ENCODE measurements around the gene COX4I2. TPM values are rescaled to one million over a fixed set of nuclear protein-coding genes. Genes with fewer than 3 reads are reported as not detected.

Gene COX4I2
- total and polyA plus RNA-seq, 5 donors from 2014 or later = not detected

DNA sequence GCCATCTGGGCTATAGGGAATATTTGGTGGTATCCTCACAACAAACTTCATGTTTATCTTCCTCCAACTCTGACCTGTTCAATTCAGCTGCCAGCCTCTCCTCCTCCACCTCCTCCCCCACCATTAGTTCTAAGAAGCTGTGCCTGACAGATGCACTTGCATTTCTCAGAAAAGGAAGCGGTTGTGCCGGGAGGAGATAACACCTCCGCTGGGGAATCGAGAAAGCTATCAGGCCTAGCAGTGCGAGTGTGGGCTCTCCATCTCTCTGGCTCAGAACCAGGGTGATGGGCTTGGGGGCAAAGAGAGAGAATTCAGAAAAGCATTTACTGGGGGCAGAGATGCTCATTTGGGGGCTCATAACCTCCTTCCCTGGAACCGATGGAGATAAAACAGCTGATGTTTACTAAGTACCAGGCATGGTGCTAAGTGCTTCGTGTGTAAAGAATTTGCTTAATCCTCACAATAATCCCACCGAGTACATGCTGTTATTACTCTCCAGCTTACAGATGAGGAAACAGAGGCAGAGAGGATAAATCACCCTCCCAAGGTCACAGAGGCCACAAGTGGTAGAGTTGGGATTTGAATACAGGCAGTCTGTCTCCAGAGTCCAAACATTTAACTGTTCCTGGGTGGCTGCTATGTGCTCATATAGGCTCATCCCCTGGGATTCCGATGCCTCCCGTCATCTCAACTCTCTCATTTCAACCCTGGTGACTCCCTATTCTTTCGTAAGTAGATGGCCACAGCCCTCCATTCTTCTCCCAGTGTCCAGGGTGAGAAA, 38.3 kb downstream of the COX4I2 start:
- no peaks in the 10 kb centered on the region for H3K27me3 Mint-ChIP-seq
- H3K4me3 Mint-ChIP-seq = peak overlapping the region; percentile 90 to 100 (median 94)
- H3K36me3 Mint-ChIP-seq = peaks cover 29% of the 10 kb centered on the region
- ATAC-seq (ENCODE audit: low read depth in 2 of 2) = peak; percentile 73 to 78
- H3K4me1 ChIP-seq (ENCODE audit: control insufficient read depth, insufficient read depth, low read length, poor library complexity, severe bottlenecking) = peaks cover 79% of the 10 kb centered on the region
- H3K27me3 ChIP-seq (ENCODE audit: control insufficient read depth, insufficient read depth, low read length) = no peaks in the 10 kb centered on the region
- peak overlapping the region; percentile 89 for H3K27ac ChIP-seq (ENCODE audit: insufficient read depth, low read length, poor library complexity, severe bottlenecking)
- DNase-seq = peak in 2 of 3 donors; percentile 45 to 95
- H3K4me3 ChIP-seq (ENCODE audit: low read depth, low read length) = peak overlapping the region; percentile 72
- peaks cover 30 to 95% (median 79%) of the 10 kb centered on the region in 4 donors for H3K4me1 Mint-ChIP-seq
- peaks cover 10% of the 10 kb centered on the region for H3K36me3 ChIP-seq (ENCODE audit: control insufficient read depth, insufficient read depth, low read length)
- no peaks in the 10 kb centered on the region for H3K9me3 ChIP-seq (ENCODE audit: control insufficient read depth in 2 of 2, low read length in 2 of 2)
- peak overlapping the region; percentile 94 to 100 (median 96) for H3K27ac Mint-ChIP-seq
- H3K9me3 Mint-ChIP-seq = no peaks in the 10 kb centered on the region

DNA sequence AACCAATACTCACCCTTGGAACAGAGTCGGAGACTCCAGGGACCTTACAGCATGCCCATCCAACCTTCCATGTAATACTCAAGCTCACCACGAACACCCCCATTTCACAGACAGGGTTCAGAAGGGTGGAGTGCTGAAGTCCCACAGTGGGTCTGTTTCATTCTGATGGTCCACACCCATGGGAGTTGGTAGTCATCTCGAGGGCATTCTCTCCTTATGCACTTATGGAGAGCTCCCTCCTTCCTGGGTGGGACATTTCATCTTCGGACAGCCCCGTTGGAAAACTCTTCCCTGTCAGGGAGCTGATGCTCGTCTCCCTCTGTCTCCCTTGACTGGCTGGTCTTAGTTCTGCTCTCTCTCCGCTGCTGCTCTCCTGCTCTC, 38.9 kb downstream of the COX4I2 start:
- H3K36me3 ChIP-seq (ENCODE audit: control insufficient read depth, insufficient read depth, low read length) = peaks cover 16% of the 10 kb centered on the region
- Mint-ChIP-seq H3K27me3 (no peaks in the 10 kb centered on the region), H3K4me1 (peaks cover 26 to 96% (median 81%) of the 10 kb centered on the region in 4 donors), H3K36me3 (peaks cover 32% of the 10 kb centered on the region), H3K4me3 (peak overlapping the region; percentile 90 to 100 (median 94)), H3K27ac (peak overlapping the region; percentile 94 to 100 (median 96)), H3K9me3 (no peaks in the 10 kb centered on the region)
- no peaks in the 10 kb centered on the region for H3K27me3 ChIP-seq (ENCODE audit: control insufficient read depth, insufficient read depth, low read length)
- H3K9me3 ChIP-seq (ENCODE audit: control insufficient read depth in 2 of 2, low read length in 2 of 2) = no peaks in the 10 kb centered on the region
- peak overlapping the region; percentile 72 for H3K4me3 ChIP-seq (ENCODE audit: low read depth, low read length)
- ATAC-seq (ENCODE audit: low read depth in 2 of 2) = no peak
- DNase-seq = no peak
- H3K27ac ChIP-seq (ENCODE audit: insufficient read depth, low read length, poor library complexity, severe bottlenecking) = peak overlapping the region; percentile 89
- H3K4me1 ChIP-seq (ENCODE audit: control insufficient read depth, insufficient read depth, low read length, poor library complexity, severe bottlenecking) = peaks cover 81% of the 10 kb centered on the region

DNA sequence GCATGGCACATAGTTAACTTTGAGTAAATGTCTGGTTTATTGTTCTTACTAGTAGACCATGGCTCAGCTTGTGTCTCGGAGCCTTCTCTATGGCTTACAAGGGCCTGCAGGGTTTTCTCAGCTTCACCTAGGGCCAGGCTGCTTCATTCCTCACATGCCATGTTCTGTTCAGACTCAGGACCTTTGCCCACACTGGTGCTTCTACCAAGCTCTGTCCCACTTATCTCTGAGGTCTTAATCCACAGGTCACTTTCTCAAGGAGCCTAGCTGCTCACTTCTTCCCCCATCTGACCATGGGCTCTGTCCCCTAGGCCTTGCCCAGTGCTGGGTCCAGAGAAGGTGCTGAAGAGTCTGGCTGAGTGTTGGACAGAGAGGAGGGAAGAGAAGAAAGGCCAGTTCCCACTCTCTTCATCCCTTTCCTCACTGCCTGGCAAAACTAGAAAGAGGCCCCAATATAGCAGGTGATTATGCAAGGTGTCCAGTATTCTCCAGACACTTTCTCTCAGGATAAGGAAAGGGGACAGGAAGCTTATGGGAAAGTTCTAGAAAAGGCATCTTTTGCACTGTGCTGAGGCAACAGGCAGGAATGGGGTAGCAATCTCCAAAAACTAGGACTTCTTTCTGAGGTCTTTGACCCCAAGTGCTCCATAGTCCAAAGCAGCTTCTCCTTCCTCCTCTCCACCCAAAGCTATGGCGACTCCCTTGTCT, 40.0 kb downstream of the COX4I2 start:
- Mint-ChIP-seq H3K27me3 (no peaks in the 10 kb centered on the region), H3K36me3 (peaks cover 32% of the 10 kb centered on the region), H3K27ac (peak overlapping the region; percentile 92 to 100 (median 94)), H3K4me3 (peak overlapping the region; percentile 39 to 100 (median 86)), H3K4me1 (peaks cover 22 to 98% (median 82%) of the 10 kb centered on the region in 4 donors), H3K9me3 (no peaks in the 10 kb centered on the region)
- no peak for ATAC-seq (ENCODE audit: low read depth in 2 of 2)
- H3K4me1 ChIP-seq (ENCODE audit: control insufficient read depth, insufficient read depth, low read length, poor library complexity, severe bottlenecking) = peaks cover 81% of the 10 kb centered on the region
- peak overlapping the region; percentile 89 for H3K27ac ChIP-seq (ENCODE audit: insufficient read depth, low read length, poor library complexity, severe bottlenecking)
- H3K27me3 ChIP-seq (ENCODE audit: control insufficient read depth, insufficient read depth, low read length) = no peaks in the 10 kb centered on the region
- H3K4me3 ChIP-seq (ENCODE audit: low read depth, low read length) = peak overlapping the region; percentile 34
- no peak for DNase-seq
- H3K9me3 ChIP-seq (ENCODE audit: control insufficient read depth in 2 of 2, low read length in 2 of 2) = no peaks in the 10 kb centered on the region
- peaks cover 21% of the 10 kb centered on the region for H3K36me3 ChIP-seq (ENCODE audit: control insufficient read depth, insufficient read depth, low read length)

DNA sequence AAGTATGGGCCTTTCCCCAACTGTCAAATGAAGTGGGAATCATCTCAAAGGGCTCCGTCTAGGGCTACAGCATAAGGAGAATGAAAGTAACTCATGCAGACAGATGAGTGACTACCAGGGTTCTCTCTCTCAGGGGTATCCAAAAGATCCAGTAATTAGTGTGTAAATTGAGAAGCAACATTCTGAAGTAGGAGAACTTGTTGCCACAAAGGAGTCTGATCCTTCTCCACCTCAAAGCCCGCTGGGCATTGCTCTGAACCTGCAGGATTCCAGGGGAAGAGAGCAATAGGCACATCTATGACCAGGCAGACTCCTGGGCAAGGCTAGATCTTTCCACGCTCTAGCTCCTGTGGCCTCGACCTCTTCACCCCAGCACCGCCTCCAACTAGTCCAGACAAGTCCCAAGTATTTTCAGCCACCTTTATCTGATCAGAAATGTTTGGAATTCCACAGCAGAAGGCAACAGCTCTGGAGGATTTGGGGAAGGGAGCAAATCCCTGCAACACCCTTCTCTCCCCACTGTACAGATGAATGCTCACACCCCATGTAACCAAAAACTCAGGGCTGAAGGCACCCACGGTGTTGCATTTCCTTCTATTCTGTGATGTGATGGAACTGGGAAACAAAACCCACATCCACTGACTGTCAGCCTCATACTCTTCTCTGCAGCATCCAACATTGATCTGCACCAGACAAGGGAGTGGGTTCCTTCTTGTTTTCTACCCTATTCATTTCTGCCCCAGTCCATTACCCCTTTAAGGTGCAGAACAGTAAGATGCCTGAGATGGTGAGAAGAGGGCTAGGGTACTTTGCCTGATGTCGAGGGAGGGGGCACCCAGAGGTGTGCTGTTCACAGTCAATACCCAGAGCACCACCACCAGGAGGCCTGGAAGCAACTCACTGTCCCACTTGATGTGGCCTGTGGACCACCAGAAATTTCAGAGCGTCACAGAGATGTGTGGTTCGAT, 41.0 kb downstream of the COX4I2 start:
- peak overlapping the region; percentile 89 for H3K27ac ChIP-seq (ENCODE audit: insufficient read depth, low read length, poor library complexity, severe bottlenecking)
- H3K27ac Mint-ChIP-seq = peak overlapping the region; percentile 92 to 100 (median 94)

DNA sequence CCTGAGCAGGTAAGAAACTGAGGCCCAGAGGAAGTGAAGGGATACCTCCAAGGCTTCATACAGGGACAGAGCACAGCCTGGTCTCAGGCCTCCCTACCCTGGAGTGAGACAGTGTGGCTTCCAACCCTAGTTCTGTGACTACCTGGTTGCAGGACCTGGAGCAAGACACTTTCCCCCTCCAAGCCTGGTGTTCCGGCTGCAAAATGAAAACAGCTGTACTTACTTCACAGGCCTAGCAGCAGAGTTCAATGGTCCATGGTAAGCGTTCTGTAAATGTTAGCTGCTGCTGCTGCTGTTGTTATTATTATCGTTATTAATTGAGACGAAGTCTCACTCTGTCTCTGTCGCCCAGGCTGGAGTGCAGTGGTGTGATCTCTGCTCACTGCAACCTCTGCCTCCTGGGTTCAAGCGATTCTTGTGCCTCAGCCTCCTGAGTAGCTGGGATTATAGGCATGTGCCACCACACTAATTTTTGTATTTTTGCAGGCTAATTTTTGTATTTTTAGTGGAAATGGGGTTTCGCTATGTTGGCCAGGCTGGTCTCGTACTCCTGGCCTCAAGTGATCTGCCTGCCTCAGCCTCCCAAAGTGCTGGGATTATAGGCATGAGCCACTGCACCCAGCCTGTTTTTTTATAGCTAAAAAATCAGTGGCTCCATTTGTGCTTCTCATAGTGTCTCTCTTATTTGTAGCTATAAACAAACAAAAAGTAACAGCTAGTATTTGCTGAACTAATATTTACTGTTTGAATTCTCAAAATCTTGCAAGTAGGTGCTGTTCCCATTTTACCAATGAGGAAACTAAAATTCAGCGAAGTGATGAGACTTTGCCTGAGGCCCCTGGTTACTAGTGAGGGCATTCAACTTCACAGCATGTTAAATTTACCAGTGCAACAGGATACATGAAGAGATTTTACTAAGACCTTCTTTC, 41.9 kb downstream of the COX4I2 start:
- Mint-ChIP-seq H3K4me1 (peaks cover 14 to 99% (median 83%) of the 10 kb centered on the region in 4 donors), H3K27me3 (no peaks in the 10 kb centered on the region), H3K4me3 (peak overlapping the region in 3 of 4 donors; percentile 2 to 100 (median 49)), H3K36me3 (peaks cover 44% of the 10 kb centered on the region), H3K9me3 (no peaks in the 10 kb centered on the region), H3K27ac (peak overlapping the region; percentile 92 to 100 (median 94))
- Histone ChIP-seq H3K27ac (ENCODE audit: insufficient read depth, low read length, poor library complexity, severe bottlenecking) (peak overlapping the region; percentile 89), H3K4me3 (ENCODE audit: low read depth, low read length) (no peak overlapping the region), H3K36me3 (ENCODE audit: control insufficient read depth, insufficient read depth, low read length) (peaks cover 26% of the 10 kb centered on the region), H3K27me3 (ENCODE audit: control insufficient read depth, insufficient read depth, low read length) (no peaks in the 10 kb centered on the region), H3K4me1 (ENCODE audit: control insufficient read depth, insufficient read depth, low read length, poor library complexity, severe bottlenecking) (peaks cover 84% of the 10 kb centered on the region), H3K9me3 (ENCODE audit: control insufficient read depth in 2 of 2, low read length in 2 of 2) (no peaks in the 10 kb centered on the region)
- ATAC-seq (ENCODE audit: low read depth in 2 of 2) (no peak), DNase-seq (no peak)

More for the DNA sequence above, 41.0 kb downstream of the COX4I2 start:
- H3K27me3 ChIP-seq (ENCODE audit: control insufficient read depth, insufficient read depth, low read length) = no peaks in the 10 kb centered on the region
- H3K4me3 ChIP-seq (ENCODE audit: low read depth, low read length) = peak overlapping the region; percentile 28
- Mint-ChIP-seq H3K36me3 (peaks cover 39% of the 10 kb centered on the region), H3K4me3 (peak overlapping the region; percentile 31 to 100 (median 56)), H3K27me3 (no peaks in the 10 kb centered on the region), H3K4me1 (peaks cover 20 to 99% (median 85%) of the 10 kb centered on the region in 4 donors), H3K9me3 (no peaks in the 10 kb centered on the region)
- no peak for ATAC-seq (ENCODE audit: low read depth in 2 of 2)
- H3K4me1 ChIP-seq (ENCODE audit: control insufficient read depth, insufficient read depth, low read length, poor library complexity, severe bottlenecking) = peaks cover 84% of the 10 kb centered on the region
- peaks cover 21% of the 10 kb centered on the region for H3K36me3 ChIP-seq (ENCODE audit: control insufficient read depth, insufficient read depth, low read length)
- no peak for DNase-seq
- H3K9me3 ChIP-seq (ENCODE audit: control insufficient read depth in 2 of 2, low read length in 2 of 2) = no peaks in the 10 kb centered on the region

DNA sequence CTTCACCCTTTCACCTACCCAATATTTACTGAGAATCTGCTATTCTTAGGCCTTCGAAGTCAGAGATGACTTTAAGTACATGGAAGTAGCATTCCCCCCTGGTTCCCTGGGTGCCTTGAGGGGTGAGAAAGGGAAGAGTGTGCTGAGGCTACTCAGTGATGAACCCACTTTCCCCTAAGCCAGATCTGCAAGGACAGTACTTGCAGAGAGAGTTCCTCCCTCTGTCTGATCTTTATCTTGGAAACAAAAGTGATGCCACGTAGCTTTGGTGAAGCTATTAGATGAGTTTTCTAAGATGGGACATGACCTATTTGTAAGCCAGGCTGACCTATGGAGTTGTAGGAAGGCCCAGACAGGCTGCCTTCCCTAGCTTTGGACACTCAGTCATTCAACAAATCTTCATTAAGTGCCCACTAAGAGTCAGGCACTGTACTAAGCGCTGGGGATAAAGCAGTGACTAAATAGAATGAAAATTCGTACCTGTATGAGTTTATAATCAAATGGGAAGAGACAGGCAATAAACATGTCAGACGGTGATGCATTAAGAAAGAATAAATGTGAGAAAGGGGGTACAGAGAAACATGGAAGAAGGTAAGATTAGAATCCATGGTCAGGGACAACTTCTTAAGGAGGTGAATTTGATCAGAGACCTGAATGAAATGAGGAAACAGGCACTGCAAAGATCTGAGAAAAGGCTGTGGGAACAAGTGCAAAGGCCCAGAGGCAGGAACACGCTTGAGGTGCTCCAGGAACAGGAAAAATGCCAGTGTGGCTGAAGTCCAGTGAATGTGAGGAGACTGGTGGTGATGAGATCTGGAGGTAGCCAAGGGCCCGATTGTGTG, 42.8 kb downstream of the COX4I2 start:
- Histone ChIP-seq H3K4me1 (ENCODE audit: control insufficient read depth, insufficient read depth, low read length, poor library complexity, severe bottlenecking) (peaks cover 81% of the 10 kb centered on the region), H3K4me3 (ENCODE audit: low read depth, low read length) (no peak overlapping the region), H3K27me3 (ENCODE audit: control insufficient read depth, insufficient read depth, low read length) (no peaks in the 10 kb centered on the region), H3K36me3 (ENCODE audit: control insufficient read depth, insufficient read depth, low read length) (peaks cover 26% of the 10 kb centered on the region), H3K9me3 (ENCODE audit: control insufficient read depth in 2 of 2, low read length in 2 of 2) (no peaks in the 10 kb centered on the region), H3K27ac (ENCODE audit: insufficient read depth, low read length, poor library complexity, severe bottlenecking) (peak overlapping the region; percentile 48)
- DNase-seq (no peak), ATAC-seq (ENCODE audit: low read depth in 2 of 2) (no peak)
- H3K9me3 Mint-ChIP-seq = no peaks in the 10 kb centered on the region
- peaks cover 44% of the 10 kb centered on the region for H3K36me3 Mint-ChIP-seq
- peaks cover 10 to 98% (median 81%) of the 10 kb centered on the region in 4 donors for H3K4me1 Mint-ChIP-seq
- peak overlapping the region; percentile 81 to 99 (median 94) for H3K27ac Mint-ChIP-seq
- H3K4me3 Mint-ChIP-seq = peak overlapping the region; percentile 34 to 85 (median 51)
- no peaks in the 10 kb centered on the region for H3K27me3 Mint-ChIP-seq

All from CD4-positive, CD25-positive, alpha-beta regulatory T cell (primary cell).